ENCODE measurements around the gene ALLC. TPM values are rescaled to one million over a fixed set of nuclear protein-coding genes. Genes with fewer than 3 reads are reported as not detected.

The ALLC gene
- total RNA-seq, 4 donors from 2014 or later: not detected

DNA sequence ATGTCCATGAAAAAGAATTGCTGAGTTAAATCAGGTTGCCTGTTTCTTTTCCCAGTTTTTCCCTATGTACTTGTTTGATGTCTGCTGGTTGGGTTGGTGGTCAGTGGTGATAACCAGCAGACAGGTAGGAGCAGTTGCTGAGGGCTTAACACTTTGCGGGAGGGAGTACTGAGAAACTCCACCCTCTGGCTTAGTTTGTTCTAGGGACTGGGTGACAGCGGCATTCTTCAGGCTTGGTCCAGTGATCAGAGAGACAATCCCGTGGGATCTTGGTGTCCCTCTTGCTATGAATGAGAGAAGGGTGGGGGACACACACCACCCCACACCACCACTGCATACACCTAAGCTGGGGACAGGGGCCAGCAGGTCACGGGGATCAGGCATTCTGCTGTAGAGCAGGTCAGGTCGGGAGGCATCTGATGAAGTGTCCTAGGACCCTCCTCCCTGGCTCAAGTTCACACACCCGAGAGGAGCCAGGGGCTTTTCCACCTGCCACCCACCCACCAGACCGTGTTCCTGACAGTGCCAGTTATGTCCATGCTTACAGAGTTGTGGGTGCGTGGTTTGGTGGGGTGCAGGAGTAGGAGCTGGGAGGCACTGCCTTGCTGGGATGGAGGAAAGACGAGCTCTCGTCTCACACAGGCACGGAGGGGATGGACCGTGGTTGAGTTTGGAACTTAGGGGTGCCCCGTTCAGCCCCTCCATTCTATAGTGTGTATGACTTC lies 21.3 kb upstream of the ALLC start:
- Histone ChIP-seq H3K4me3 (no peak overlapping the region), H3K36me3 (no peaks in the 10 kb centered on the region), H3K27me3 (no peaks in the 10 kb centered on the region), H3K4me1 (no peaks in the 10 kb centered on the region), H3K27ac (no peak overlapping the region), H3K9me3 (no peaks in the 10 kb centered on the region)
- intact Hi-C loops (cut with DNase I; ENCODE audit: low total_unique reads): no loop called here
- in situ Hi-C loops (cut with MboI; ENCODE audit: low pct_ligation_motif_present in 1 of 4, low pct_unique_long_range_greater_than_20kb in 1 of 4, low sequenced_read_pairs in 3 of 4): no loop called here
- 80% methylated on average over 13 of the region's 13 CpGs; no CpG with 5 or more reads in 1 of the 2 donors for WGBS, 2 donors (ENCODE audit: low coverage in 1 of 2)
- DNase-seq: no peak
- no peak for TF ChIP-seq POLR2A (IDR thresholded peaks at IDR 0.05)
- TF ChIP-seq, protein P1, sequence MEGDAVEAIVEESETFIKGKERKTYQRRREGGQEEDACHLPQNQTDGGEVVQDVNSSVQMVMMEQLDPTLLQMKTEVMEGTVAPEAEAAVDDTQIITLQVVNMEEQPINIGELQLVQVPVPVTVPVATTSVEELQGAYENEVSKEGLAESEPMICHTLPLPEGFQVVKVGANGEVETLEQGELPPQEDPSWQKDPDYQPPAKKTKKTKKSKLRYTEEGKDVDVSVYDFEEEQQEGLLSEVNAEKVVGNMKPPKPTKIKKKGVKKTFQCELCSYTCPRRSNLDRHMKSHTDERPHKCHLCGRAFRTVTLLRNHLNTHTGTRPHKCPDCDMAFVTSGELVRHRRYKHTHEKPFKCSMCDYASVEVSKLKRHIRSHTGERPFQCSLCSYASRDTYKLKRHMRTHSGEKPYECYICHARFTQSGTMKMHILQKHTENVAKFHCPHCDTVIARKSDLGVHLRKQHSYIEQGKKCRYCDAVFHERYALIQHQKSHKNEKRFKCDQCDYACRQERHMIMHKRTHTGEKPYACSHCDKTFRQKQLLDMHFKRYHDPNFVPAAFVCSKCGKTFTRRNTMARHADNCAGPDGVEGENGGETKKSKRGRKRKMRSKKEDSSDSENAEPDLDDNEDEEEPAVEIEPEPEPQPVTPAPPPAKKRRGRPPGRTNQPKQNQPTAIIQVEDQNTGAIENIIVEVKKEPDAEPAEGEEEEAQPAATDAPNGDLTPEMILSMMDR (IDR thresholded peaks at IDR 0.05): no peak
- no peak for TF ChIP-seq EP300 (IDR thresholded peaks at IDR 0.05; ENCODE audit: low read depth)
- no peak for TF ChIP-seq POLR2AphosphoS5 (IDR thresholded peaks at IDR 0.05)

- WGBS, 2 donors (ENCODE audit: low coverage in 1 of 2): 33 to 88% methylated on average over 1 to 11 of the region's 11 CpGs
- no peak for DNase-seq
- H3K36me3 ChIP-seq: no peaks in the 10 kb centered on the region
- H3K27me3 ChIP-seq: no peaks in the 10 kb centered on the region
- intact Hi-C loops (cut with DNase I; ENCODE audit: low total_unique reads): no loop called here
- no peaks in the 10 kb centered on the region for H3K9me3 ChIP-seq
- H3K4me3 ChIP-seq: no peak overlapping the region
- H3K4me1 ChIP-seq: no peaks in the 10 kb centered on the region
- in situ Hi-C loops (cut with MboI; ENCODE audit: low pct_ligation_motif_present in 1 of 4, low pct_unique_long_range_greater_than_20kb in 1 of 4, low sequenced_read_pairs in 3 of 4): no loop called here
- TF ChIP-seq EP300 (IDR thresholded peaks at IDR 0.05; ENCODE audit: low read depth): no peak
- no peak for TF ChIP-seq POLR2A (IDR thresholded peaks at IDR 0.05)
- TF ChIP-seq POLR2AphosphoS5 (IDR thresholded peaks at IDR 0.05): no peak
- TF ChIP-seq, protein P1 (IDR thresholded peaks at IDR 0.05): no peak
- no peak overlapping the region for H3K27ac ChIP-seq
Measured at GRCh38 chr2:3637311-3637675, 20.7 kb upstream of the ALLC start.

GRCh38 chr2:3637692-3638455 lies 20.1 kb upstream of the ALLC start:
- no peak for TF ChIP-seq POLR2AphosphoS5 (IDR thresholded peaks at IDR 0.05)
- no peak for TF ChIP-seq EP300 (IDR thresholded peaks at IDR 0.05; ENCODE audit: low read depth)
- TF ChIP-seq, protein P1 (IDR thresholded peaks at IDR 0.05): no peak
- no peak for TF ChIP-seq POLR2A (IDR thresholded peaks at IDR 0.05)
- in situ Hi-C loops (cut with MboI; ENCODE audit: low pct_ligation_motif_present in 1 of 4, low pct_unique_long_range_greater_than_20kb in 1 of 4, low sequenced_read_pairs in 3 of 4) (no loop called here), intact Hi-C loops (cut with DNase I; ENCODE audit: low total_unique reads) (no loop called here)
- Histone ChIP-seq H3K27me3 (no peaks in the 10 kb centered on the region), H3K4me3 (no peak overlapping the region), H3K36me3 (no peaks in the 10 kb centered on the region), H3K27ac (no peak overlapping the region), H3K4me1 (no peaks in the 10 kb centered on the region), H3K9me3 (no peaks in the 10 kb centered on the region)
- no peak for DNase-seq
- 88 to 89% methylated on average over 4 to 29 of the region's 30 CpGs for WGBS, 2 donors (ENCODE audit: low coverage in 1 of 2)

GRCh38 chr2:3638456-3638810 lies 19.6 kb upstream of the ALLC start:
- no peaks in the 10 kb centered on the region for H3K36me3 ChIP-seq
- TF ChIP-seq POLR2A (IDR thresholded peaks at IDR 0.05) (no peak), EP300 (IDR thresholded peaks at IDR 0.05; ENCODE audit: low read depth) (no peak), POLR2AphosphoS5 (IDR thresholded peaks at IDR 0.05) (no peak)
- TF ChIP-seq, protein P1 (IDR thresholded peaks at IDR 0.05): no peak
- no peaks in the 10 kb centered on the region for H3K9me3 ChIP-seq
- H3K4me3 ChIP-seq: no peak overlapping the region
- H3K27ac ChIP-seq: no peak overlapping the region
- 84% methylated on average over 8 of the region's 8 CpGs; no CpG with 5 or more reads in 1 of the 2 donors for WGBS, 2 donors (ENCODE audit: low coverage in 1 of 2)
- intact Hi-C loops (cut with DNase I; ENCODE audit: low total_unique reads): no loop called here
- no peak for DNase-seq
- no peaks in the 10 kb centered on the region for H3K27me3 ChIP-seq
- no peaks in the 10 kb centered on the region for H3K4me1 ChIP-seq
- in situ Hi-C loops (cut with MboI; ENCODE audit: low pct_ligation_motif_present in 1 of 4, low pct_unique_long_range_greater_than_20kb in 1 of 4, low sequenced_read_pairs in 3 of 4): no loop called here

Data from transverse colon (tissue), 4 donors.